Suppressor macrophage (primary cell): ENCODE data around the gene MTCH1.

ENCODE experiments used
- DNase-seq, 4 experiments: peaks; one replicate each; pipeline ENCODE4 v3.0.0-alpha.2; 2020 to 2022

MTCH1 gene

DNA sequence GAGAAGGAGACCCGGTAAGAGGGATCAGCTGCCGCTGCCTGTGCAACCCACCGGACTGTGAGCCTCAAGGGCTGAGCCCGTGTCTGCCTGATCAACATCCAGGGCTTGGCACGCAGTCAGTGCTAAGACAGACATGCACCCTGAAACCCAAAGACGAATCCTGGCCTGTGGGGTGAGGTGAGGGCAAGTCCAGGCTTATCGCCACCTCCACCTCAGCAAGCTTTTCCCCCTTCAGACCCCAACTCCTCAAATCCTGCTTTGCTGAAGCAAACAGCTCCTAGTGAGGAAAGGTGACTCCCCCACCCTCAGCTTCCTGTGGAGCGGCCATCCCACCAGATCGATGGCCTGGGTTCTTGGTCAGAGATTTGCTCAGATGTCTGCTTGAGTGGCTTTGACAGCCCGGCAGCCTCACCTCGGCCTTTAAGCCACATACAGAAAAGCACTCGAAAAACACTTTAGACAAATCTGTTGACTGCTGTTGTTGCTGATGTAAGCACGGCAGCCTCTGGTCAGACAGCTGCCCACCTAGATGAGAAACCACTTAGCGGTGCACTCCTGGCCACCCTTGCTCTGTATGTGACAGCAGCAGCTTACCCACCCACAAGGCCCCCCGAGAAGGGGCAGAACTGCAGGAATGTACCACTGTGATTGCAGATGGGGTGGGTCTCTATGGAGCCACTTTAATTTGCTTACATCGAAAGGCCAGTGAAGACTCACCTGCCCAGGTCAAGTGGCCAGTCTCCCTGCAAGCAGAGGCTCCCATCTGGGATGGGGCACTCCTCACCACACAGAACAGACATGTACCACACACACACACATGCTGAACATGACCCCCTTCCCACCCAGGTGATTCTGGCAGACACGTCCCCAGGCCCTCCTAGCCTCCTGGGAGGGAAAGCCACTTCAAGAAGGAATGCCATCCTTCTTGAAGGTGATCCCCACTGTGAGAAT, 14.8 kb downstream of the MTCH1 start:
- no peak for DNase-seq

DNA sequence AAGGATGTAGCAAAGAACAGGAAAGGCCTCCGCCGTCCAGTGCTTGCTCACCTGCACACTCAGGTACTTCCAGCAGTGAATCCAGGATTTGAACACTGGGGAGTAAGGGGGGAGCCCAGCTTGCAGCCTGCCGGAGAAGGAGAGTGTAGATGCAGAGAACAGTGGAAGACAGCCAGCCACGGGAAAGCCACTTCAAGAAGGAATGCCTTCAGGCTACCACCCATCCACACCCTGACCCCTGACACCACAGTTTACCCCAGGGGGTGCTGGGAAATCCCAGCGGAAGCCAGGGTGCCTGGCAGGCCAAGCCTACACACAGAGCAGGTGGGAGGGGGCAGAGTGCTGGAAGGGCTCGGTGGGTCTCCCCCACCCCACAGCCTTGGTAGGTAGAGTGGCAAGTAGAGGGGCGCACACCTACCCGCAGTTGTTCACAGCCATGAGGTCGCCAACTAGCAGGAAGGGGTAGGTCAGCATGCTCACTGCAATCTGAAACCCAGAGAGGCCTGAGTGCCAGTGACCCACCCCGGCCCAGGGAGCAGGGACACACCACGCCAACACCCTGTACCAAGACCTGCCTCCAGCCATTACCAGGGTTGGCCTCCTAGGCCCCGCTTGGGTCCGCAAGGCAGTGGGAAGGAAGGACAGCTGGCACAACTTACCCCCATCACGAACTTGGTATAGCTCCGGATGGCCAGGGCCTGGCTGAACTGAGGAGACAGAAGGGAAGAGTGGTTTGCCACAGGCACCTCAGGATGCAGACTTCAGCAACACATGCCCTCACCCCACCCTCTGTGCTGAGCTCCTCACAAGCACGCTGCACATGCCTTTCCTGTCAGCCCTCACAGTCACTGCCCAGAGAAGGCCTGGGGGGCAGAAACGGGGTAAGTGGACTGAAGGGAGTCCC, 15.8 kb downstream of the MTCH1 start:
- no peak for DNase-seq

DNA sequence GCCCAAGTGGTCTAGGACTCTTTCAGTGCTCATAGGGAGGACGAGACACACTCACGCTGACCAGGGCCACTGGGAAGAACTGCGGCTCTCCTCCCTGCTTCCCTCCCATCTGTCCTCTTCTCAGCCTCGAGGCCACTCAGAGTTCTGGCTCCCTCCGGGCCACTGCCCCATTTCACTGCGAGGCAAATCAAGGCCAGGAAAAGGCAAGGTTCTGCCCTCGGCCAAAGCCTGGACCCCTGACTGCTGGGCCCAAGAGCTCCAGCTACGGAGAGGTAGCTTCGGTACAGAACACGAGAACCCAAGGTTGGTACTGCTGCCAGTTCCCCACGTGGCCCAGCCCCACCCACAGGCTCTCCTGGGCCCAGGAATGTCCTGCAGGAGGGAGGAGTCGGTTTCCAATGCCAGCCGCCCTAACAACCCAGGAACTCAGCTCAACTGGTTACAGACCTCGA, 16.7 kb downstream of the MTCH1 start:
- DNase-seq, result no peak

DNA sequence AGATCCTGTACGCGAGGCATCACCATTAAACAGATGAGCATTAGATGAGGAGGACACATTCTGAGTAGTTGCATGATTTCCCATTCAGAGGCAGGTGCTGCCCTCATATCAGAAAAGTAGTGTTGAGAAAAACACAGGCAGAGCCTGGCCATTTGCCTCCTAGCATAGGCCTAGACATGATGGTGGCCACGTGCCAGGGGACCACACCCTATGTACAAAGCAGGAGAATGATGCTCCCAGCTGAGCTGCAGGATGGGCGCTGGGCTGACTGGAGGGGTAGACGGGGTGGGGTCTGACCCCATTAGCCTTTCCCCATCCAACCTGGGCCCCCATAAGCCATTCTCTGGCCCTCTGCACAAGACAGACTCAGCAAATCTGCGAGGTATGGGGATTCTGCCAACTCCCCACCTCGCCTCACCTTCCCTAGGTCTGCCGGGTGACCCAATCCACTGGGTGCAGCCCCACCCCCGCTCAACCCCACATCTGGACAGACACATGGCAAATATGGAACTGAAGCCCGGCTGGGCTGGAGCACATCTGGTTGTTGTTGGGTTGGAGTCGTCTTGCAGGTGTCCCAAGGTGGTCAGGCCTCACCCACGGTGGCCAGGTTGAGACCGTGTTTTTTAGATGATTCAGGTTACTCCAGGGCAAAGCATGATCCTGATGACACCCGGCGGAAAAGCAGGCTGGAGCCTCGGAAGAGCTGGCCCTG, 17.6 kb downstream of the MTCH1 start:
- DNase-seq, result no peak

DNA sequence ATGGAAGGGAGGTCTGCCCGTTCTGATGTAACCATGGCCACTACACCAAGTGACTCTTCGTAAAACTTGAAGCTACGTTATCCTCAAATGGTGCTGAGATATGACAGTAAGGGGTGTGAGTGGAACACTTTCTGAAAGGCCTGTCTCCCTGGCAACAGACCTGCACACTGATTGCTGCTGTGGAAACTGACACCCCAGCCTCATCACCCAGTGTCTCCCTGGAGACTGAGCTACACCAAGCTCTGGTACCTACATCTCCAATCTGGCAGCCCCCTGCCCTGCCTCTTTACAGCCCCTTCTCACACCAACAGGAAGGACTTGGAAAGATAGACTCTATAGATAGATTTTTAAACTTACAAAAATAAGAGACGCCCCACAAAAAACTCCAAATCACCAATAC, 18.2 kb downstream of the MTCH1 start:
- no peak for DNase-seq

DNA sequence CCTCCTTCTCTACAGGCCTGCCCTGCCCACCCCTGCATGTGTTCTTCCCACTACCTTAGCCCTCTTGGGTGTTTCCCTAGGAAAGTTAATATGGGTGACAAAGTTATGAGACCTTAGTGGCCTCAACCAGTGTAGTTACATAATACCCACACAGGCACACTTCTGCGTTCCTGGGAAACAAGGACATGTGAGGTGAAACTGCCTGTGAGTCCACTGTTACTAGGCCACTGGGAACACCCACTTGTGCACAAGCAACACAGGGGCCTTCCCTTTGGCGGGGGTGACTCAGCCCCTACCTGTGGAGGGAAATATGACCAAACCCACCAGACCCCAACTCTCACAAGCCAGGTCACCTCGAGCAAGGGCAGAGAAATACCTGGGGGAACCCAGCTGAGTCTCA, 18.7 kb downstream of the MTCH1 start:
- no peak for DNase-seq

DNA sequence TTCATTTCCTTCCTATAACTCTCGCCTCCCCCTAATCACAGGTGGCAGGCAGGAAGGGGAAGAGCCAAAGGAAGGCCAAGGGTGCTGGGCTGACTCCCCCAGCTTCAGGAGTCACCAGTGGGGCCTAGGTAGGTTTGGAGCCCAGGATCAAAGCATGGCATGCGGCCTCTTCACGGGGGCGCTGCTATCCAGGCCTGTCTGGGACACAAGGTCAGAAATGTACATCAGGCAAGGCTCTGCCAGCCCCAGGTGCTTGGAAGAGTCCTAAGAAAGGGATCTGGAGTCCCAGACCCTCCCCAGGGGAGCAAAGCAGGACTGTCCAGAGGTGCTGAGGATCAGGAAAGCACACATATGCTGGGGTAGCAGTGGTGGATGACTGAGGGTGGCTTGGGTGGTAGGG, 21.1 kb downstream of the MTCH1 start:
- DNase-seq, result no peak

DNA sequence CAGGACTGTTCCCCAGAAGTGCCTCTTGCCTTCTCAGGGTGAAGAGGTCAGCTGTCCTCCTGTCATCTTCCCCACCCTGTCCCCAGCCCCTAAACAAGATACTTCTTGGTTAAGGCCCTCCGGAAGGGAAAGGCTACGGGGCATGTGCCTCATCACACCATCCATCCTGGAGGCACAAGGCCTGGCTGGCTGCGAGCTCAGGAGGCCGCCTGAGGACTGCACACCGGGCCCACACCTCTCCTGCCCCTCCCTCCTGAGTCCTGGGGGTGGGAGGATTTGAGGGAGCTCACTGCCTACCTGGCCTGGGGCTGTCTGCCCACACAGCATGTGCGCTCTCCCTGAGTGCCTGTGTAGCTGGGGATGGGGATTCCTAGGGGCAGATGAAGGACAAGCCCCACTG, 21.6 kb downstream of the MTCH1 start:
- DNase-seq, result no peak

DNA sequence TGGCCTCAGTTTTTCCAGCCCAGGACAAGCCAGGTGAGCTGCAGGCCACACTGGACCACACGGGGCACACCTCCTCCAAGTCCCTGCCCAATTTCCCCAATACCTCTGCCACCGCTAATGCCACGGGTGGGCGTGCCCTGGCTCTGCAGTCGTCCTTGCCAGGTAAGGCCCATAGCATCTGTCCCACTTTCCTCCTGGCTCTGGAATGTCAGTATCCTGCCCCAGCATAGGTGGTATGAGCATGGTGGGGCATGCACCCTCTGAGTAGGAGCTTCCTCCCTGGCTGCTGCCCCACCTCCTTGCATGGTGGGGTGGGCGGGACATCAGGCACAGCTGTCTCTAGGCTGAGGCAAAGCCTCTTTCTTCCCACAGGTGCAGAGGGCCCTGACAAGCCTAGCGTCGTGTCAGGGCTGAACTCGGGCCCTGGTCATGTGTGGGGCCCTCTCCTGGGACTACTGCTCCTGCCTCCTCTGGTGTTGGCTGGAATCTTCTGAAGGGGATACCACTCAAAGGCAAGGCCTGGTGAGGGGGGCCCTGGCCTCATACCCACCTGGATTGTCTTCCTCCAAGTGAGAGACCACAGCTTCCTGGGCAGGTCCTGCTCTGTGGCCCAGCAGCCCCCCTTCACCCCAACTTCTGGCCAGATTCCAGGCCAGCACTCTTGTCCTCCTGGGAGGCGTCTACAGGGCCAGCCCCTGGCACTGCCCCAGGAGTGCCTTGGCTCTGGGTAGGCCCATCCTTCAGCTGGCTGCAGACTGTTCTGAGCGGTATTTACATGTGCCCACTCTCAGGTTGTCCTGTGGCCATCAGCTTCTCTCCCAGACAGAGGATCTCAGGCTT, 22.3 kb downstream of the MTCH1 start:
- no peak for DNase-seq

DNA sequence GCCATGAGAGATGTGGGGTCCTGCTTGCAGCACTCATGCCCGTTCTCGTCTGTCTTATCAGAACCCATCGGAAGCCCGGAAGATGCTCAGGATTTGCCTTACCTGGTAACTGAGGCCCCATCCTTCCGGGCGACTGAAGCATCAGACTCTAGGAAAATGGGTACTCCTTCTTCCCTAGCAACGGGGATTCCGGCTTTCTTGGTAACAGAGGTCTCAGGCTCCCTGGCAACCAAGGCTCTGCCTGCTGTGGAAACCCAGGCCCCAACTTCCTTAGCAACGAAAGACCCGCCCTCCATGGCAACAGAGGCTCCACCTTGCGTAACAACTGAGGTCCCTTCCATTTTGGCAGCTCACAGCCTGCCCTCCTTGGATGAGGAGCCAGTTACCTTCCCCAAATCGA, 23.1 kb downstream of the MTCH1 start:
- peak; percentile 95 to 97 (median 96) for DNase-seq

DNA sequence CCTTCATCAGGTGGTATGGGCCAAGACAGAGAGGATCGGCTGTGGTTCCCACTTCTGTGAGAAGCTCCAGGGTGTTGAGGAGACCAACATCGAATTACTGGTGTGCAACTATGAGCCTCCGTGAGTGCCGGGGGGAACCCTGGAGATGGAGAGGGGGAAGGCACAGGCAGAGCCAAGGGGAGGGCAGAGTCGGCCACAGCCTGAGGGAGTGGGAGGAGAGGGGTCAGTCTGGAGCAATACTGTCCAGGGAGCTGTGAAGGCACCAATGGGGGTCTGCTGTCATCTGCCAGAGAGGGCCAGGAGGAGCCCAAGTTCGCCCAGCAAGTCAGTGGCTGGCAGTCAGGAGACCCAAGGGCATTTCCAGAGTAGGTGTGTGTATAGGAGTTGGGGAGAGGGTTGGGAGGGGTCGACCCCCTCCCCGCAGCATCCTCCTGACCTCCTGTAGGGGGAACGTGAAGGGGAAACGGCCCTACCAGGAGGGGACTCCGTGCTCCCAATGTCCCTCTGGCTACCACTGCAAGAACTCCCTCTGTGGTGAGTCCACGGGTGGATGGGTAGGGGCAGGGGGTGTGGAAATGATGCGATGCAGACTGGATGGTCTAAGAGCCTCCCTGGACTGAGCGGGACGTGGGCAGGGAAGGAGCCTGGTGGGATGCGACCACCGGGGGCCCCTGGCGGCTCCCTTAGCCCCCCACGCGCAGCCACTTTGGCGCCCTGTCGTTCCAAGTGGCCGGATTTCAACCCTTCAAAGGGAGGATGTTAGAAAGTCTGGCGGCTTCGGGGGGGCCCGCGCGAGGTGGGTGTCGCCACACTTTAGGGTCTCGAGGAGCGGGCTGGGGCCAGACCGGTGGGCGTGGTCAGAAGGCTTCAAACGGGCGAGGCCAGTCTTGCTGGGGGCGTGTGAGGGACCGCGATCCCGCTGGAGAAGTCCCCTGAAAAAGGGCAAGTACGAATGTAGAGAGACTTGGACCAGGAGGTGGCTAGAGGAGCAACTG, 24.3 kb downstream of the MTCH1 start:
- DNase-seq, result no peak

DNA sequence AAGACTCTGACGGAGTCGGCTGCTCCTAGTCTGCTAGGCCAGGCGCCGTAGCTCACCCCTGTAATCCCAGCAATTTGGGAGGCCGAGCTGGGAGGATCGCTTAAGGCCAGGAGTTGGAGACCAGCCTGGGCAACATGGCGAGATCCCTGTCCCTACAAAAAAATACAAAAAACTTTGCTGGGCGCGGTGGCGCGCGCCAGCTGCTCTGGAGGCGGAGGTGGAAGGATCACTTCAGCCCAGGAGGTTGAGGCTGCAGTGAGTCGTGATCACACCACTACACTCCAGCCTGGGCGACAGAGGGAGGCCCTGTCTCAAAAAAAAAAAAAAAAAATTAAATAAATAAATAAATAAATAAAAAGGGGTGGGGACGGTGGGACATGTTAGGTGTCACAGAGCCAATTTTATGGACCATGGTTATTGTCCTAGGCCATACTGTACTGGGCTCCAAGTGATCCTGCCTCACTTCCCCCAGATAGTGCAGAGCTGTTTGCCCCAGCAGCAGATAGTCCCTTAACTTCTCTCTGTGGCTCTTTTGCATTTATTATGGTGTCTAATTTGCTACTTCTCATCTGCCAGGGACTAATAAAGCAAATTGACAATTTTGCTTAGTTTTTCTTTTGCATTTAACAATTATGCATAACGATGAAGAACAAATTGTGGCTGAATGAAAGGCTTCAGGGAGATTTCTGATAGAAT, 26.3 kb downstream of the MTCH1 start:
- no peak for DNase-seq

DNA sequence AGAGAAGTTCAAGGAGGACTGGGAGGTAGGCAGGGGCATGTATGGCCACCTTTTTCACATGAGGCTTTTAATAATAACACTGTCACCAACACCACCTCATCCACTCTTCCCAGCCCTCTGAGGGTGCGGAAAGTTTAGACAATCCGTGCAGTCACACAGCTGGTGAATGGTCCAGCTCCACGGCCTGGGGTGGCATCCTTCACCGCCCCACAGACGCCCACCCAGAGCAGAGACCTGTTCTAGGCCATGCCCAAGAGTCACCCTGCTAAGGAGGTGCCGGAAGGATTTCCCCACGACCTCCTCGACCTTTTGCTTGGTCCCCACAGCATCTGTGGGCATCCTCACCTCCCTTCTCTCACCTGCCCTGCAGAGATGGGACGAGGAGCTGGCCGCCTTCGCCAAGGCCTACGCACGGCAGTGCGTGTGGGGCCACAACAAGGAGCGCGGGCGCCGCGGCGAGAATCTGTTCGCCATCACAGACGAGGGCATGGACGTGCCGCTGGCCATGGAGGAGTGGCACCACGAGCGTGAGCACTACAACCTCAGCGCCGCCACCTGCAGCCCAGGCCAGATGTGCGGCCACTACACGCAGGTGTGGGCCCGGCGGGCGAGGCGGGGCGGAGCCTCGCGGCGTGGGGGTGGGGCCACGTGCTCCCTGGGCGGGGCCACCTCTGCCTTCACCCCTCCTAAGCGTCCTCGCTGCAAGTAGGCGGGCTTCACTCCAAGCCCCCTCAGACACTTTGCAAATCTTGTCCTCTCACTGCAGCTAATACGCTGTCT, 27.0 kb downstream of the MTCH1 start:
- DNase-seq, result no peak

DNA sequence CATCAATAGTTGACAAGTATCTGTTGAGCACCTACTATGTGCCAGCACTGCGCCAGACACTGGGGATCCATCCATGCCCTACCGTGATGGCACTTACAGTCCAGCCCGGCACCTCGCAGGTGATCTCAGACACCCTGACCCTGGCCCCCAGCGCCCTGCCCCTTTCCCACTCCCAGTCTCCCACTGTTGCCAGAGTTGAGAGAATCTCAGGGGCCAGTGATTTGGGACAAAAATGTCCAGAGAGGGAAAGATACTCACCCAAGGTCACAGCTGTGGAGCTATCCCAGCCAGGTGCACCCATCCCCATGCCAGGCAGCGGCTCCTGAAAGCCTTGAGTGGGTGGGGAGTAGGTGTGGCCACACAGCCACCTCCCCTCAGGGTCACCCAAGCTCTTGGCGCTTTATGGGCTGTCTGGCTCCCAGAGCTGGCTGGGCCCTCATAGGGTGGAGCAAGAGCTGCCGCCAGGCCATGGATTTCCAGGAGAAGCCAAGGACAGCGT, 28.2 kb downstream of the MTCH1 start:
- DNase-seq, result no peak

DNA sequence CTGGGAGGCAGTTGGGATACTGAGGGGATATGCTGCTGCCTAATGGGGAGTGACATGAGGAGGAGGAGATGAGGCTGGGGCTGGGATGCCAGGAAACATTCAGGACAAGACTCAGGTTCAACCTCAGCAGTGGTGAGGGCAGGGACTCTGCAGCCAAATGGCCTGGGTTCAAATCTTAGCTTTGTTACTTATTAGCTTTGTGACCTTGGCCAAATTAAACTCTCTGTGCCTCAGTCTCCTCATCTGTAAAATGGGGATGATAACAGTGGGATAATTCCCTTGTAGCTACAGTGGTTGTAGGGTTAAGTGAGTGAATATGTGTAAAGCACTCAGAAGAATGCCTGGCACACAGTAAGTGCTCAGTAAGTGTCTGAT, 29.6 kb downstream of the MTCH1 start:
- no peak for DNase-seq

DNA sequence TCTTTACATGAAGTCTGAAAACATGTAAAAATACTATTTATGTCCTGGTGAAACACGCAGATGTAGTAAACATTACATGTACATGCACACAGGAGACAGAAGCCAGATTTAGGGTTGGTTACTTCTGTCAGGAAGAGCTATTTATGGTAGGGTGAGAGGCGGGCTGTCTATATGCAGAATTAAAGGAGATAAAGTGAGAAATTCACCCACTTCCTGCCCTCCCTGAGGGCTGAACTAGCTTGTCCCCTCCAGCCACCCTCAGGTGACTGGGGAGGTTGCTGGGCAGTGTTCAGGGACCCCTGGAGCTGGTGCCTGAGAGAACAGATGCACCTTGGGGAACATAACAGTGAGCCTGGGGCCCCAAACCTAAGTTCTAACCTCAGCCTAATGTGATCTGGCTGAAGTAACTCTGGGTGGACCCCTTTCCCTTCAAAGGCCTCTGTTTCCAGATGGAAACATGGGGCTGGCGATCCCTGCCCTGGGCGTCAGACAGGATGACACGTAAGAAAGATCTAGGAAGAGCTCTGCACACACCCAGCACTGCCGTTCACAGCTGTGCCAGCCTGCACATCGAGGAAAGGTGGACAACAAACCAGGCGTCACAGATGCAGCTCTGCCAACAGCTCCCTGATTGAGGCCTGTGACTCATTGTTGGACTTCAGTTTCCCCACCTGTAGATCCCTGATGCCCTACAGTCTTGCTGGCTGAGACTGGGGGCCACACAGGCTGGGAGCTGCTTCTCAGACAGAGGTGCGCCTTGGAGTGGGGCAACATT, 30.1 kb downstream of the MTCH1 start:
- DNase-seq, result no peak

DNA sequence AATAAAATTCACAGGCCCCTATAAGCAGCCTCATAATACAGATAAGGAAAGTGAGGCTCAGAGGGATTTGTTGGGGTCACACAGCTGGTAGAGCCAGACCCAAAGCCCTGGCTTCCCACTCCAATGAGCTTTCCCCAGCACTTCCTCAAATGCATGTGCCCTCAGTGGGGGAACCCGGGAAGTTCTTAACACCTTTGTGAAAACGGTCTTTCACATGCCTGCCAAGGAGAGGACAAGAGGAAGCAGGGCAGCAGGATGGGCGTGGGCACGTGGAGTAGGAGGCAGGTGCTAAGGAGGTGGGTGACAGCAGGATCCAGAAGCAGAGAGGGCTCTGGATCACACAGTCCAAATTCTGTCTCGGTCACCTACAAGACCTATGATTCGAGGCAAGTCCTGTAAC, 30.9 kb downstream of the MTCH1 start:
- peak; percentile 13 to 44 (median 40) for DNase-seq

DNA sequence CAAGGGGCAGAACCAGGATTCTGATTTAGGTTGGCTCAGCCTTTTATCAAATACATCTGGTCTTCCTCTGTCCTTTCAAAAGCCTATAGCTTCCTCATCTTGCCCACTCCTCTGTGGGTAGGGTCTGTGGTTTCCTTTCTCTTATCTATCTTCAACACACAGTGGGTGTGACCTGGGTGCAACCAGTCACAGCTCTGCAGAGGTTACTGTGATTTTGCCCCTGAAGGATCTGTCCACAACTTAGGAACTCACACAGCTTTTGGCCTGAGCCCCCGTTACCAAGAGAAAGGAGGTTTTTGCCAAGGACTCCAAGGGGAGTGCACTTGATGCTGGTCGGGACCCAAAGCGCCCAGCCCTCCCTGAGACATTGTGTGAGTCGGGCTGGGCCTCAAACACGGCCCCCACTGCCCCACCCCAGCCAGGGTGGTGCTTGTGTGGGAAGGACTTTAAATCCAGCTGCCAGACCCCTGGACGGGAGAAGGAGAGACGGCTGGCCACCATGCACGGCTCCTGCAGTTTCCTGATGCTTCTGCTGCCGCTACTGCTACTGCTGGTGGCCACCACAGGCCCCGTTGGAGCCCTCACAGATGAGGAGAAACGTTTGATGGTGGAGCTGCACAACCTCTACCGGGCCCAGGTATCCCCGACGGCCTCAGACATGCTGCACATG, 31.6 kb downstream of the MTCH1 start, which contains the start of gene PI16:
PI16 (plus strand) TSS at position 477 of the 670 bp plus-strand sequence; CDS start at position 500, 23 bp downstream.
- no peak for DNase-seq
